ENCODE measurements around the gene LRIG1.

LRIG1 gene

DNA sequence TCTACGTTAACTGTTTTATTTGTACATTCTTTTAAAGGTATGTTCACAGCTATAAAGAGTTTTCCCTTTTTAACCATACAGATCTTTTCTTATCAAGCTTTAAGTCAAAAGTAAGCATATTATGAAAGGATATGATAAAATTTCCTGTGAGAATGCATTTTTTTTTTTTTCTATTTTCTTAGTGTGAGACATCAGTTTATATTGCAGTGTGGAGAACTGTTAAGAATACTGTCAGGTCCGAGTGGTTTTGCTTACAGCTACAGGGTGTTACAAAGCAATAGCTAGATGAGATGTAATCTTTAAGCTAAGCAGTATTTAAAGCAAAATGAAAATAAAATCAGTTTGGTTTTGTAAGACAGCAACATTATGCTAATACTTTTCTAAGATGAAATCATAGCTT lies 146.8 kb downstream of the LRIG1 start:
- no peak for DNase-seq (ENCODE audit: low read depth, low spot score)

DNA sequence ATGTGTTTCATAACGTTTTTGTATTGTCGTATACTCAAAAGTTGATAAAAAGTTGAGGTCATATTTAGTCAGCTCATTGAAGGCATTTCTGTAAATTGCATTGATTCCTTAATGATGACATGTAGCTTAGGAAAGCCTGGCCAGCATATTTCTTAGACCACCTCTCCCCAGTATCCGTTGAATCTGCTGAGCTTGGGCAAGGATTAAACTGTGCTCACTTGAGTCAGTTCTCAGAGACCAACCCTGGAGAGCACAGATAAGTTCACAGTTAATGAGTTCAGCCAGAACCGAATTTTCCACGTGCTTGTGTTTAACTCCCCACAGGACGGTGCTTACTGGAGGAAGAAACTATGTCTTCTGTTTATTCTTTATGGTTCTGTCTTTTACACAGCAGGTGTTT lies 147.3 kb downstream of the LRIG1 start:
- DNase-seq (ENCODE audit: low read depth, low spot score), result no peak

DNA sequence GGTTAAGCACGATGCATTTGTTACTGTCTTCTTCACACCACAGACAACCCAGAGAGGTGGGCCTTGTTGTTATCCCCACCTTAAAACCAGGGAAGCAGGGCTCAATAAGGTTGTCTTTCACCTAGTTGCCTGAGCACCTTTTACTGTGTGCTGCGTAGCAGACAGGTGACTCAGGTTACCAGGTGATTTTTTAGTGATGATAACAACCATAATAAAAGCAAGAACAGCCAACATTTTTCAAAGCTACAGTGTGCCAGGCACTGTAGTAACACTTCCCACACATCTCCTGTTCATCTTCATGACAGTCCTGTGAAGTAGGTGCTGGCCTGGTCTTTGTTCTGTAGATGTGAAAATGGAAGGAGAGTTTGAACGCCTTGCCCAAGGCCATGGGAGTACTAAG lies 147.8 kb downstream of the LRIG1 start:
- DNase-seq (ENCODE audit: low read depth, low spot score), result no peak

DNA sequence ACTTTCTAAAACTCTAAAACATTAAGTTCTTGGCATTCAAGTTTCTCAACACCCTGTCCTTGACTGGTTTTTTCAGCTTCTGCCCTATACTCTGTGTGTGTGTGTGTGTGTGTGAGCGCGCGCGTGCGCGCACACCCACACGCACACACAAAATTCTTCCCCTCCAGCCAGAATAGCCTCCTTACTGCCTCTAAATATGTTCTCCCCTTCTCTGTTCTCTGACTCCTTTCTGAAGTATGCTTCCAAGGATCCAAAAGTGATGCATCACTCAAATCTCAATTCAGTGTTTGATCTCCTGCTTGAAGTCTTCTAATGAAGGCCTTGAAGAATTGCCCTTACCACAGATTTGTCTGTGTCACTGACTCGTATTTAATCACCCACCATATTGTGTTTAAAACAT lies 150.2 kb downstream of the LRIG1 start:
- DNase-seq (ENCODE audit: low read depth, low spot score), result no peak

DNA sequence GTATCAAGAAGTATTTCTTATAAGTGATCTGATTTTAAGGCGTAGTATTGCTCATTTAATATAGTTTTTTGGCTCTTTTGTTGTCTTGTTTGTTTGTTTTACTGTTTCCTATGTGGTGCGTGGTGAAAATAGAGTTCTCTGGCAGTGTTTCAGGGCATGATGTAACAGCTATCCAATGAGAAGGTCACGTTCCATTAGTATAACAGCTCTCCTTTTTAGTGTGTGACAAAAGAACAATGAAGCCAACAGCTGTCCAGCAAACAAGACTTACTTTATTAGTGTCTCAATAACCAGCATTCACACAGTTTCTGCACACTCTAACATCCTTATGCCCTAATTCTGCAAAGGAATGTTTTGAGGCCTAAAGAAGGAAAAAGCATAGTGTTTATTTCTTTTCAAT lies 152.1 kb downstream of the LRIG1 start:
- DNase-seq (ENCODE audit: low read depth, low spot score), result no peak

DNA sequence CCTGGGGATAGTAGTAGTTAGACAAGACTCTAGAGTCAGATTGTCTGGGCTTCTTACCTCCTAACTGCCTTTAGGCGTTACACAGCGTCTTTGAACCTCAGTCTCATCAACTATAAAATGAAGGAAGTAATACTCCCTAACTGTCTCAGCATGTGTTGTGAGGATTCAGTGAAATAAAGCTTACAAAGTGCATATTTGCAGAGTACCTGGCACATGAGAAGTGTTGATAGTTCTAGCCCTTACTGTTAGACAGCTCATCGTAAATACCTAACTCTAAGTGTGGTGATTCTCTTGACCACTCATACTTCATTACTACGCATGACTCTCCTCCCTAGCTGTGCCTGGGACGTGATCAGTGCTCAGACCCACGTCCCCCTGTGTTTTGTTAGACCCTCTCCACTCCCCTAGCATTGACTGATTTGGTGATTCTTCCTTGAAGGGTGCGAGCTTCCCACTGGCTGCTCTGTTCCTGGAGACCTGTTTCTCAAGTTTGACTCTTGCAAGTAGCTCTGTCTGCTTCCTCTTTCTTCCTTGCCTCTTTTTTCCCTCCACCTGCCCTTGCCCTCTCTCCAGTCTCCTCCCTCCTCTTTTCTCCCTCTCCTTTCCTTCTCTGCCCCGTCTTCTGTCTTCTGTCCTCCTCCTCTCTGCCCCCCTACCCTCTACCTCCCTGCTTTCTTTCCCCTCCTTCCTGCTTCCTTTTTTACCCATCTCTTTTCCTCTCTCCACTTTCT lies 155.8 kb downstream of the LRIG1 start:
- no peak for DNase-seq (ENCODE audit: low read depth, low spot score)

DNA sequence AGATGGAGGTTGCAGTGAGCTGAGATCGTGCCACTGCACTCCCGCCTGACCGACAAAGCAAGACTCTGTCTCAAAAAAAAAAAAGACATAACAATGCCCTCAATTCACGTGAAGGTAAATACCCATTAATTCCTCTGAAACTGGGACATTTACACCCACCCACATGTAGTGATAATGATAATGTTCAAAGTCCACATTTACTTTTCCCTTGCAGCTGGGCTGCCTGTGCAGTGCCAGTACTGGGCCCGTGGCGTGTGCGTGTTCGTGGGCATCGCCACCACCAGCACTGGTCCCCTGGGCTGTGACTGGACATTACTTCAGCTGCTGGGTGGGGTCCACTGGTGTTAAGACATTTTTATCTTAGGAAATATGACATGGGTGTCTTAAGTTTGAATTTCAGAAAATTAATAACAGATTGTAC lies 156.4 kb downstream of the LRIG1 start:
- no peak for DNase-seq (ENCODE audit: low read depth, low spot score)

DNA sequence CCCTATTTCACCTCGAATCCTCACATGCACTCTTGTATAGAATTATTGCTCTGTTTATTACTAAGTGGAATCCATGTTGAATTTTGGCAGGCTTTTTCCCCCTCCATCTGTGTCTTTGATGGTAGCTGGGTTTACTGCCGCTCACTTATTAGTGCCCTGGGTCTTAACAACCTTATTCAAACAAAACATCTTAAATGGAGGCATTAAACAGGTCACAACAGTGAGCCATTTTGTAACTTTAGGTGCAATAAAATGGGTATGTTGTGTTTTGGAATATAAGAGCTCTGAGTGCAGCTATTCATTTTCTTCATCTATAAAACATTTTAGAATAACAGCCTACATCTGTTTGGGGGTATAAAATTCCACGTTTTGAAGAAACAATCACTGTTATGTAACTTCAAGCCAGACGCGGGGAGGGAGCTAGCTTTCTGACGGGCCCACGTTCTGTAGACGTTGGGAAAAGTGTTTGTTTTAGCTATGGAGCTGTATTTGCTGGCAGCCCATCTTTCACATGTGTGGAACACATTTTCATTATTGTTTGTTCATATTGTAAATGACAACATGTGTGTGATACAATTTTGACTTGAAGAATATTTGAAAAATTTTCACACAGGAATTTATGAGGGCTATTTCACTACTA lies 158.0 kb downstream of the LRIG1 start:
- no peak for DNase-seq (ENCODE audit: low read depth, low spot score)

DNA sequence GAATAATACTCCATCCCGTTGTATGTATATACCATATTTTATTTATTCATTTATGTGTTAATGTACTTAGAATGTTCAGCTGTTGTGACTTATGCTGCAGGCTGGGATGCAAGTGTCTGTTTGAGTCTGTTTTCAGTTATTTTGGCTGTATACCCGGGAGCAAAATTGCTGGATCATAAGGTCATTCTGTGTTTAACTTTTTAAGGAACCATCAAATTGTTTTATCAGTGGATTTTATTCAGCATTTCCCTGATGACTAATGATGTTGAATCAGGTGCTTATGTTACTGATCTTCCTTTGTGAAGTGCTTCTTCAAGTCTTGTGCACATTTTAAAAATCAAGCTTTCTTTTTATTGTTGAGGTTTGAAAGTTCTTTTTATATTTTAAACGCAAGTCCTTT lies 161.9 kb downstream of the LRIG1 start:
- no peak for DNase-seq (ENCODE audit: low read depth, low spot score)

DNA sequence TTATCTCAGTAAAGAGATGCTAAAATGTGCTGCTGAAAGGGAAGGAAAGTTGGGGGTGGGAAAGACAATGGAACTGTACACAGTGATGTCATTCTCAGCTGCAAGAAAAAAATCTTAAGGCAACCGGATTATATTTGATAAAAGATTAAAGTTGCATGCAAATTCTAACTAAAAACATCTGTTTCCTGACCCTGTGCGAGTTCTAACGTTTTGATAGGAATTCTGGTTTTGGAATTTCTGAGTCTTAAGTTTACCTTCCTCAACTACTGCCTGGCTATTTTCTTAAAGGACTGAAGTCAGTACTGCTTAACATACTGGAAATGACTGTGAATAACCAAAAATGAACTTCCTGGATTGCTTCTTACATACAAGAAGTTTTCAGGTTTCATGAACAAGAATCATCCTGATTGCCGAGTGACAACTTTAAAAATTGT lies 164.5 kb downstream of the LRIG1 start:
- DNase-seq (ENCODE audit: low read depth, low spot score), result no peak

DNA sequence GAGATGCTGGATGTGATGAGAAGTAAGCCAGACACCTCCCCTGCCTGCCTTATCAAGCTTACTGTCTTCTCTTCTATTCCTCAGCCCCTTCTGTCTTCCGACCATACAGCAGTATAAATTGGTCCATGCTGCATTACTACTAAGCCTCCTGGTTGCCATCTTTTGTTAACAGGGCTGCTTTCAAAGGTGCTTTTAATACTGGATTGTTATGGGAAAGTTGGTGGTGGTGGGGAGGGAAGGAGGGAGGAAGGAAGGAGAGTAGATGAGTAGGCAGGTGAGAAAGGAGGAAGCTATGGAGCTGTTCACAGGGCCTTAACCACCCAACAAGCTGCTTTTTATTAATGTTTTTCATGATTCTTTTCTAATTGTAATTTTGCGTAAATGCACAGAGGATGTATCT lies 165.2 kb downstream of the LRIG1 start:
- DNase-seq (ENCODE audit: low read depth, low spot score), result no peak
